Measurements from ENCODE around the gene OR7C1. TPM values are rescaled to one million over a fixed set of nuclear protein-coding genes. Genes with fewer than 3 reads are reported as not detected.

OR7C1 gene
- total and polyA plus RNA-seq, 2 experiments from 2014 or later: 0.03 TPM; not detected in 1

DNA sequence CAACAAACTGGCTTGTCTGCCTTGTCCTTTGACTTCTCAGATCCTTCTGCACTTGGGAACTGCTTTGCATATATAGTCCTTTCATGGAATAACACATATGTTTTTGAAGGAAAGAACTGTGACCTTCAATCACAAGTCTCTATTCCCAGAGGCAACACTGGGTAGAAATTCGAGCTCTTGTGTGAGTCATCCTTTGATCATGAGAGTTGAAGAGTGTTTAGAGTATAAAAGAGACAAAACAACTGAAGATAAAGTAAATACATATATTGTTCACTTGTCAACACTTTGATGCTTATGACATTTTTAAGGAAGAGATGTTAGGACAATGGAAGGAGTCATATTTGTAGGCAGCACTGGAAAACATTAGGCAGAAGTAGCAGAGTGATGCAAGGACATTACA is 5.2 kb upstream of the OR7C1 start:
- Histone ChIP-seq H3K27me3 (ENCODE audit: insufficient read depth) (no peaks in the 10 kb centered on the region), H3K4me1 (ENCODE audit: insufficient read depth) (no peaks in the 10 kb centered on the region), H3K4me2 (no peak overlapping the region), H3K9me2 (ENCODE audit: insufficient read depth) (peaks cover 7% of the 10 kb centered on the region; the same call in 1 of the 2 replicates), H3F3A (replicated peaks; ENCODE audit: low read depth) (no peaks in the 10 kb centered on the region), H3K79me2 (replicated peaks; ENCODE audit: insufficient read depth) (no peaks in the 10 kb centered on the region), H3K27ac (ENCODE audit: low read depth) (no peak overlapping the region), H4K20me1 (replicated peaks; ENCODE audit: insufficient read depth) (no peaks in the 10 kb centered on the region), H3K4me3 (no peak overlapping the region), H3K36me3 (ENCODE audit: insufficient read depth) (no peaks in the 10 kb centered on the region), H2AFZ (no peak overlapping the region)
- no peak overlapping the region for H3K27ac Mint-ChIP-seq
- peaks cover 9% of the 10 kb centered on the region; the same call in 2 of the 3 replicates for H3K36me3 Mint-ChIP-seq (ENCODE audit: low read depth)
- H3K27me3 Mint-ChIP-seq (ENCODE audit: insufficient read depth, low read depth, poor library complexity): peaks cover 2% of the 10 kb centered on the region
- ATAC-seq: no peak
- H3K9me3 Mint-ChIP-seq: peaks cover 94% of the 10 kb centered on the region
- no peaks in the 10 kb centered on the region for H3K4me1 Mint-ChIP-seq
- no peak for TF ChIP-seq CREB1 (CRISPR knock-in tag; IDR thresholded peaks at IDR 0.05; ENCODE audit: low read depth)
- no peak for TF ChIP-seq EZH2 (IDR thresholded peaks at IDR 0.05; ENCODE audit: low read depth, unreplicated experiment)
- TF ChIP-seq EZH2phosphoT487 (IDR thresholded peaks at IDR 0.05; ENCODE audit: unreplicated experiment): no peak
- TF ChIP-seq ZNF114 (CRISPR knock-in tag; IDR thresholded peaks at IDR 0.05): no peak
- TF ChIP-seq CTCF (conservative IDR thresholded peaks at IDR 0.05; ENCODE audit: low read depth in 2 of 2): no peak
- TF ChIP-seq NANOG (IDR thresholded peaks at IDR 0.05; ENCODE audit: borderline replicate concordance): no peak
- TF ChIP-seq, protein P1, sequence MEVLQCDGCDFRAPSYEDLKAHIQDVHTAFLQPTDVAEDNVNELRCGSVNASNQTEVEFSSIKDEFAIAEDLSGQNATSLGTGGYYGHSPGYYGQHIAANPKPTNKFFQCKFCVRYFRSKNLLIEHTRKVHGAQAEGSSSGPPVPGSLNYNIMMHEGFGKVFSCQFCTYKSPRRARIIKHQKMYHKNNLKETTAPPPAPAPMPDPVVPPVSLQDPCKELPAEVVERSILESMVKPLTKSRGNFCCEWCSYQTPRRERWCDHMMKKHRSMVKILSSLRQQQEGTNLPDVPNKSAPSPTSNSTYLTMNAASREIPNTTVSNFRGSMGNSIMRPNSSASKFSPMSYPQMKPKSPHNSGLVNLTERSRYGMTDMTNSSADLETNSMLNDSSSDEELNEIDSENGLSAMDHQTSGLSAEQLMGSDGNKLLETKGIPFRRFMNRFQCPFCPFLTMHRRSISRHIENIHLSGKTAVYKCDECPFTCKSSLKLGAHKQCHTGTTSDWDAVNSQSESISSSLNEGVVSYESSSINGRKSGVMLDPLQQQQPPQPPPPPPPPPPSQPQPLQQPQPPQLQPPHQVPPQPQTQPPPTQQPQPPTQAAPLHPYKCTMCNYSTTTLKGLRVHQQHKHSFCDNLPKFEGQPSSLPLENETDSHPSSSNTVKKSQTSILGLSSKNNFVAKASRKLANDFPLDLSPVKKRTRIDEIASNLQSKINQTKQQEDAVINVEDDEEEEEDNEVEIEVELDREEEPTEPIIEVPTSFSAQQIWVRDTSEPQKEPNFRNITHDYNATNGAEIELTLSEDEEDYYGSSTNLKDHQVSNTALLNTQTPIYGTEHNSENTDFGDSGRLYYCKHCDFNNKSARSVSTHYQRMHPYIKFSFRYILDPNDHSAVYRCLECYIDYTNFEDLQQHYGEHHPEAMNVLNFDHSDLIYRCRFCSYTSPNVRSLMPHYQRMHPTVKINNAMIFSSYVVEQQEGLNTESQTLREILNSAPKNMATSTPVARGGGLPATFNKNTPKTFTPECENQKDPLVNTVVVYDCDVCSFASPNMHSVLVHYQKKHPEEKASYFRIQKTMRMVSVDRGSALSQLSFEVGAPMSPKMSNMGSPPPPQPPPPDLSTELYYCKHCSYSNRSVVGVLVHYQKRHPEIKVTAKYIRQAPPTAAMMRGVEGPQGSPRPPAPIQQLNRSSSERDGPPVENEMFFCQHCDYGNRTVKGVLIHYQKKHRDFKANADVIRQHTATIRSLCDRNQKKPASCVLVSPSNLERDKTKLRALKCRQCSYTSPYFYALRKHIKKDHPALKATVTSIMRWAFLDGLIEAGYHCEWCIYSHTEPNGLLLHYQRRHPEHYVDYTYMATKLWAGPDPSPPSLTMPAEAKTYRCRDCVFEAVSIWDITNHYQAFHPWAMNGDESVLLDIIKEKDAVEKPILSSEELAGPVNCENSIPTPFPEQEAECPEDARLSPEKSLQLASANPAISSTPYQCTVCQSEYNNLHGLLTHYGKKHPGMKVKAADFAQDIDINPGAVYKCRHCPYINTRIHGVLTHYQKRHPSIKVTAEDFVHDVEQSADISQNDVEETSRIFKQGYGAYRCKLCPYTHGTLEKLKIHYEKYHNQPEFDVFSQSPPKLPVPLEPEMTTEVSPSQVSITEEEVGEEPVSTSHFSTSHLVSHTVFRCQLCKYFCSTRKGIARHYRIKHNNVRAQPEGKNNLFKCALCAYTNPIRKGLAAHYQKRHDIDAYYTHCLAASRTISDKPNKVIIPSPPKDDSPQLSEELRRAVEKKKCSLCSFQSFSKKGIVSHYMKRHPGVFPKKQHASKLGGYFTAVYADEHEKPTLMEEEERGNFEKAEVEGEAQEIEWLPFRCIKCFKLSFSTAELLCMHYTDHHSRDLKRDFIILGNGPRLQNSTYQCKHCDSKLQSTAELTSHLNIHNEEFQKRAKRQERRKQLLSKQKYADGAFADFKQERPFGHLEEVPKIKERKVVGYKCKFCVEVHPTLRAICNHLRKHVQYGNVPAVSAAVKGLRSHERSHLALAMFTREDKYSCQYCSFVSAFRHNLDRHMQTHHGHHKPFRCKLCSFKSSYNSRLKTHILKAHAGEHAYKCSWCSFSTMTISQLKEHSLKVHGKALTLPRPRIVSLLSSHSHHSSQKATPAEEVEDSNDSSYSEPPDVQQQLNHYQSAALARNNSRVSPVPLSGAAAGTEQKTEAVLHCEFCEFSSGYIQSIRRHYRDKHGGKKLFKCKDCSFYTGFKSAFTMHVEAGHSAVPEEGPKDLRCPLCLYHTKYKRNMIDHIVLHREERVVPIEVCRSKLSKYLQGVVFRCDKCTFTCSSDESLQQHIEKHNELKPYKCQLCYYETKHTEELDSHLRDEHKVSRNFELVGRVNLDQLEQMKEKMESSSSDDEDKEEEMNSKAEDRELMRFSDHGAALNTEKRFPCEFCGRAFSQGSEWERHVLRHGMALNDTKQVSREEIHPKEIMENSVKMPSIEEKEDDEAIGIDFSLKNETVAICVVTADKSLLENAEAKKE (CRISPR knock-in tag; IDR thresholded peaks at IDR 0.05): no peak
- no peak for TF ChIP-seq POLR2AphosphoS5 (IDR thresholded peaks at IDR 0.05; ENCODE audit: low read depth)
- TF ChIP-seq, protein P2, sequence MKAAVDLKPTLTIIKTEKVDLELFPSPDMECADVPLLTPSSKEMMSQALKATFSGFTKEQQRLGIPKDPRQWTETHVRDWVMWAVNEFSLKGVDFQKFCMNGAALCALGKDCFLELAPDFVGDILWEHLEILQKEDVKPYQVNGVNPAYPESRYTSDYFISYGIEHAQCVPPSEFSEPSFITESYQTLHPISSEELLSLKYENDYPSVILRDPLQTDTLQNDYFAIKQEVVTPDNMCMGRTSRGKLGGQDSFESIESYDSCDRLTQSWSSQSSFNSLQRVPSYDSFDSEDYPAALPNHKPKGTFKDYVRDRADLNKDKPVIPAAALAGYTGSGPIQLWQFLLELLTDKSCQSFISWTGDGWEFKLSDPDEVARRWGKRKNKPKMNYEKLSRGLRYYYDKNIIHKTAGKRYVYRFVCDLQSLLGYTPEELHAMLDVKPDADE (IDR thresholded peaks at IDR 0.05): no peak
- no peak for TF ChIP-seq ZNF331 (CRISPR knock-in tag; IDR thresholded peaks at IDR 0.05; ENCODE audit: low read depth)
- no peak for TF ChIP-seq JUNB (IDR thresholded peaks at IDR 0.05; ENCODE audit: unreplicated experiment)
- TF ChIP-seq, protein P3, sequence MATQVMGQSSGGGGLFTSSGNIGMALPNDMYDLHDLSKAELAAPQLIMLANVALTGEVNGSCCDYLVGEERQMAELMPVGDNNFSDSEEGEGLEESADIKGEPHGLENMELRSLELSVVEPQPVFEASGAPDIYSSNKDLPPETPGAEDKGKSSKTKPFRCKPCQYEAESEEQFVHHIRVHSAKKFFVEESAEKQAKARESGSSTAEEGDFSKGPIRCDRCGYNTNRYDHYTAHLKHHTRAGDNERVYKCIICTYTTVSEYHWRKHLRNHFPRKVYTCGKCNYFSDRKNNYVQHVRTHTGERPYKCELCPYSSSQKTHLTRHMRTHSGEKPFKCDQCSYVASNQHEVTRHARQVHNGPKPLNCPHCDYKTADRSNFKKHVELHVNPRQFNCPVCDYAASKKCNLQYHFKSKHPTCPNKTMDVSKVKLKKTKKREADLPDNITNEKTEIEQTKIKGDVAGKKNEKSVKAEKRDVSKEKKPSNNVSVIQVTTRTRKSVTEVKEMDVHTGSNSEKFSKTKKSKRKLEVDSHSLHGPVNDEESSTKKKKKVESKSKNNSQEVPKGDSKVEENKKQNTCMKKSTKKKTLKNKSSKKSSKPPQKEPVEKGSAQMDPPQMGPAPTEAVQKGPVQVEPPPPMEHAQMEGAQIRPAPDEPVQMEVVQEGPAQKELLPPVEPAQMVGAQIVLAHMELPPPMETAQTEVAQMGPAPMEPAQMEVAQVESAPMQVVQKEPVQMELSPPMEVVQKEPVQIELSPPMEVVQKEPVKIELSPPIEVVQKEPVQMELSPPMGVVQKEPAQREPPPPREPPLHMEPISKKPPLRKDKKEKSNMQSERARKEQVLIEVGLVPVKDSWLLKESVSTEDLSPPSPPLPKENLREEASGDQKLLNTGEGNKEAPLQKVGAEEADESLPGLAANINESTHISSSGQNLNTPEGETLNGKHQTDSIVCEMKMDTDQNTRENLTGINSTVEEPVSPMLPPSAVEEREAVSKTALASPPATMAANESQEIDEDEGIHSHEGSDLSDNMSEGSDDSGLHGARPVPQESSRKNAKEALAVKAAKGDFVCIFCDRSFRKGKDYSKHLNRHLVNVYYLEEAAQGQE (IDR thresholded peaks at IDR 0.05; ENCODE audit: unreplicated experiment): no peak
- no peak for TF ChIP-seq STAT1 (IDR thresholded peaks at IDR 0.05; ENCODE audit: unreplicated experiment)
- DNase-seq (ENCODE audit: low spot score): no peak
- no peak overlapping the region for H3K4me3 Mint-ChIP-seq

Measured in GM23338 (cell line).